ENCODE measurements around the gene EIF3J.

DNA sequence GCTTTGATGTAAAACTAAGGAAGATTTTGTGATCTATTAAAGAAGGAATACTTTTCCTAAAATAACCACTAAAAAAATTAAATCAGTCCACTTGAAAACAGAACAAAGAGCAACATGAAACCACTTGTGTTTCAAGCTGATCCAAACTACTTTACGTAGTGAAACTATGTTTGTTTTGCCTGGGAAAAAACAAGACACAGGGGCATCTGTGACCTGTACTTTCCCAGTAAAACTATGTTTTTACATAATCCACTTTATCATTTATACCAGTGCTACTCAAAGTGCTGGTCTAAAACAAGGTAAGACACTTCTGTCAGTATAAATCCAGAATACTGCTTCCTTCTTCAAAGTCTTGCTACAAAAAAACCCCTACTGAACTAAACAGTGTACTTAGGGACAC lies 69.8 kb downstream of the EIF3J start:
- TF ChIP-seq POLR2A (IDR thresholded peaks at IDR 0.05) (no peak), EP300 (IDR thresholded peaks at IDR 0.05) (no peak), POLR2AphosphoS5 (IDR thresholded peaks at IDR 0.05) (no peak)
- TF ChIP-seq, protein P1, sequence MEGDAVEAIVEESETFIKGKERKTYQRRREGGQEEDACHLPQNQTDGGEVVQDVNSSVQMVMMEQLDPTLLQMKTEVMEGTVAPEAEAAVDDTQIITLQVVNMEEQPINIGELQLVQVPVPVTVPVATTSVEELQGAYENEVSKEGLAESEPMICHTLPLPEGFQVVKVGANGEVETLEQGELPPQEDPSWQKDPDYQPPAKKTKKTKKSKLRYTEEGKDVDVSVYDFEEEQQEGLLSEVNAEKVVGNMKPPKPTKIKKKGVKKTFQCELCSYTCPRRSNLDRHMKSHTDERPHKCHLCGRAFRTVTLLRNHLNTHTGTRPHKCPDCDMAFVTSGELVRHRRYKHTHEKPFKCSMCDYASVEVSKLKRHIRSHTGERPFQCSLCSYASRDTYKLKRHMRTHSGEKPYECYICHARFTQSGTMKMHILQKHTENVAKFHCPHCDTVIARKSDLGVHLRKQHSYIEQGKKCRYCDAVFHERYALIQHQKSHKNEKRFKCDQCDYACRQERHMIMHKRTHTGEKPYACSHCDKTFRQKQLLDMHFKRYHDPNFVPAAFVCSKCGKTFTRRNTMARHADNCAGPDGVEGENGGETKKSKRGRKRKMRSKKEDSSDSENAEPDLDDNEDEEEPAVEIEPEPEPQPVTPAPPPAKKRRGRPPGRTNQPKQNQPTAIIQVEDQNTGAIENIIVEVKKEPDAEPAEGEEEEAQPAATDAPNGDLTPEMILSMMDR (IDR thresholded peaks at IDR 0.05), result no peak
